Superior temporal gyrus (tissue), 1 donor: ENCODE results near the gene OGFOD2.
"Not testable (repeated sequence)": the region's sequence is repeated elsewhere in the genome, so short reads cannot be mapped to it uniquely, and the experiment has no call there.

Experiments used
- DNase-seq: peaks from one replicate; pipeline ENCODE4 v3.0.0-alpha.2; 2016; ENCODE audit errors: extremely low spot score

Gene OGFOD2

DNA sequence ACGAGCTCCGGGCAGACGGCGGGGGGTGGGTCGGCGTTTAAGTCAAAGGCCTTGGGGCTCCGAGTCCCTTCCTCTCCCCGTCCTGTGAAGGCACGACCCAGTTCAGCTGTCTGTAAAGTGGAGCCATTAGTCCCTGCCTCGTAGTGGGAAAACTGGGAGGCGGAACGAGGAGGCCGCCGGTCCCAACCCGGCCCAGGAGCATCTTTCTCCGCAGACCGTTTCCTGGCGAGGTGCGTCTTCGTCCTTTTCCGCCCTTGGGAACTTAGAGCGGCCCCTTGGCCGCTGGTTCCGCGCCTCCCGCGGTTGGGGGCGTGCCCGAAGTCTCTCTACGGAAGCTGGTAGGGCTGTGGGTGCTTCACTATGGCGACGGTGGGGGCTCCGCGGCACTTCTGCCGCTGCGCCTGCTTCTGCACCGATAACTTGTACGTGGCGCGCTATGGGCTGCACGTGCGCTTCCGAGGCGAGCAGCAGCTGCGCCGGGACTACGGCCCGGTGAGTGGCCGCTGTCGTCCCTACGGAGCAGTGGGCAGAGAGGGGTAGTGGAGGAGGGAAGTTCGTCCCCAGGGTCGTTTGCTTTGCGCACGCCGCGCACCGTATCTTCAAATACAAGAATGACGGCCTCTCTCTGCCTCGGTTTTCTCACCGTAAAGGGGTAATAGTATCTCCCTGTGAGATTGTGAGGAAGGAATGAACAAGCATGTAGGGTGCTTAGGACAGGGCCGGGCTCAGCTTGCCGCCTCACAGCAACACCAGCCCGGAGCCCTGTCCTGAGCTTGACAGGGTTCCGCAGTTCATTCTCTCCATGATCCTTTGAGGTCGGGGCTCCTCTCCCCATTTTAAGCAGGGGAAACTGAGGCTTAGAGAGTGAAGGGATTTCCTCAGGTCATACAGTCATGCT lies at the start of gene OGFOD2:
TSS of gene OGFOD2 (plus strand) at position 353 of the 898 bp plus-strand sequence. CDS start at position 361, 8 bp downstream.
- peak; percentile 94 for DNase-seq

DNA sequence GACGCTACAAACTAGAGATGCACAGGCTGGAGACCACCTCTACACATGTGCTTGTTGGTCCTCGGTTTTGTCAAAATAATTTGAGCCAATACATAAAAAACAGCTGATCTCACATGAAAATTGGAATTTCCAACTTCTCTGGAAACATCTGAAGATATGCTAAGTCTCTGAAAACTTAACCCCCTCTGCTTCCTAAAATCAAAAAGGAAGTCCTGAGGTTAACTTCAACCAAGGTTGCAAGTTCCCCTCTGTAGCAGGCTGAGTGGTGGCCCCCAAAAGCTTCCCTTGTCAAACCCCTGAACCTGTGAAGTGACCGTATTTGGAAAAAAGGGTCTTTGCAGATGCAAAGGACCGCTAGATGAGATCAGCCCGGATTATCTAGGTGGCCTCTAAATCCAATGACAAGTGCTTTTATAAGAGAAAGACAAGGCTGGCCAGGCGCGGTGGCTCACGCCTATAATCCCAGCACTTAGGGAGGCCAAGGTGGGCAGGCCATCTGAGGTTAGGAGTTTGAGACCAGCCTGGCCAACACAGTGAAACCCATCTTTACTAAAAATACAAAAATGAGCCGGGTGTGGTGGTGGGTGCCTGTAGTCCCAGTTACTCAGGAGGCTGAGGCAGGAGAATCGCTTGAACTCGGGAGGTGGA lies 47.2 kb upstream of the OGFOD2 start:
- DNase-seq = no peak

DNA sequence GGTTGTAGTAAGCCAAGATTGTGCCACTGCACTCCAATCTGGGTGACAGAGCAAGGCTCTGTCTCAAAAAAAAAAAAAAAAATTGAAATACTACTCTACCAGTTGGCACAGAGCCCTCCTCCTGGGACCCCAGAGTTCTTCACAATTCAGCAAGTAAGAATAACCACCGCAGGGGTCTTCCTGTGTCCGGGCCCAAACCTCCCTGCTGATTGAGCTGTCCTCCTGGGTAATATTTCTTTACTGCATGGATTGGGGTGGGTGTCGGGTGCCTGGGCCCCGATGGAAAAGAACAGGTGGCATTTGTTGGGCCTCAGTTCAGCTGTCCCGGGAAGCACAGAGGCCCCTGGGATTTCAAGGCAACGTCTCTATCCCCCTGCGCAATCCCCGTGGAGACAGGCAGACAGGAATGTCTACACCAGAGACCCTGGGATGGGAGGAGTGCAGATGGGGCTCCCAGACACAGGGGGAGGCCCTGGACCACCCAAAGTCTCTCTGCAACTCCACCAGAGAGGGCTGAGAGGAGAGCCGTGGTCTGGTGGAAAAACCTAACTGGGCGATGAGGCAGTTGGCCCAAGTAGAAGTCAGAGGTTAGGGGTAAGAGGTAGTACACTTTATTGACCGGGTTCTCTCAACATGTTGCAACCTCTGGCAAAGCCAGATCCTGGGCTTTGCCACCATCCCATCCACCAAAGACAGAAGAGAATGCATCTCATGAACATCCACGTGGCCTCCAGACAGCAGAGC lies 46.5 kb upstream of the OGFOD2 start:
- no peak for DNase-seq

DNA sequence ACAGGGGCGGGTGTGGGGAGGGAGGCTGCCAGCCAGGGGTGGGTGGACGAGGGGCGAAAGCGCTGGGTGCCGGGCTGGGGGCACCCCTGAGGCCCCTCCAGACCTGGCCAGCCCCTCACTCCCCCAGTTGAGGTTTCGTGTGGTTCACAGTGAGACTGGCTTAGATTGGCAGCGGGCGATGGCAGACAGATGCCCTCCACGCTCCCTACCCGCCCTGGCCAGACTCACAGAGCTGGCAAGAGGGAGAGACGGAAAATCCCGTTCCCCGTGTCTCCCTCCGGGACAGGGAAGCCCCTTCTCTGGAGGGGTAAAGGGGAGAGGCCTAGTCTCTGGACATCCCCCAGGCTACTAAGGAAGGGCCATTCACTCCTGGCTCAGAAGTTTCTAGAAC lies 45.9 kb upstream of the OGFOD2 start:
- no peak for DNase-seq

DNA sequence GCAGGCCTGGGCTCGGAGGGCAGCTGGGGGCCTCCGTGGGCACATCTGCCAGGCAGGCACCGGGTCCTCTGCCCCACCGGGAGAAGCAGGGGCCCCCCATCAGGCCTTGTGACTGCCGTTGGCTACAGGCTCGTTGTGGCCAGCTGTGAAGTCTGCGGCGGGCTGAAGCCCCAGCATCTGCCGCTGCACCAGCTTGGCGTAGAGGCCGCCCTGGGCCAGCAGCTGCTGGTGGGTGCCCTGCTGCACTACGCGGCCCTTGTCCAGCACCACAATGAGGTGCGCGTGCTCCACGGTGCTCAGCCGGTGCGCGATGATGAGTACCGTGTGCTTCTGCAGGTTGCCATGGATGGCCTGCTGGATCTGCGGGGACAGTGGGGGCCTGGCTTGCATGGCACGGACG lies 45.2 kb upstream of the OGFOD2 start:
- DNase-seq = no peak

DNA sequence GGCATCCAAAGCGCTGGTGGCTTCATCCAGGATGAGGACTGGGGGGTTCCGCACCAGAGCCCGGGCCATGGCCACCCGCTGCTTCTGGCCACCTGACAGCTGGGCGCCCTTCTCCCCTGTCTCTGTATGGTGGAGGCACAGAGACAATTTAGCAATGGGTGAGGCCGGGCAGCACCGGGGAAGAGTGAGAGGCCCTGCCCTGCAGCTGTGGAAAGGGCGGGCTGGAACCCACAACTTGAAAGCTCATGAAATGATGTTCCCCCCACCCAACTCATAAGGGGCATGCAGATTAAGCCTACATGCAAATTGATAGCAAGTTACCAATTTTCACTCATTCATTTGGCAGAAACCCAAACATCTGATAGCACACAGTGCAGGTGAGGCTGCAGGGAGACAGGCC lies 42.8 kb upstream of the OGFOD2 start:
- no peak for DNase-seq

DNA sequence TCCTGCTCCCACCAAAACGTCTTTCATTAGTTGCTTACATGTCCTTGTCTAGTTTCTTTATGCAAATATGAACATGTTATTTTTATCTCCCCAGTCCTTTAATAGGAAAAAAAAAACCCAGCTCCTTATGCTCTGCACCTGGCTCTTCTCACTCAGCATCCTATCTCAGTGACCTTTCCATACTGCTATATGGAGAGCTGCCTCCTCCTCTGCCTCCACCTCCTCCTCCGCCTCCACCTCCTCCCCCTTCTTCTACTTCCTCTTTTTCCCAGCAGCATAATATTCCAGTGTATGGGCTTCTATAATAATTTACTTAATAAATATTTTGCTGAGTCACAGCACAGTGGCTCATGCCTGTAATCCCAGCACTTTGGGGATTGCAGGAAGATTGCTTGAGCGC lies 40.3 kb upstream of the OGFOD2 start:
- DNase-seq = no peak

DNA sequence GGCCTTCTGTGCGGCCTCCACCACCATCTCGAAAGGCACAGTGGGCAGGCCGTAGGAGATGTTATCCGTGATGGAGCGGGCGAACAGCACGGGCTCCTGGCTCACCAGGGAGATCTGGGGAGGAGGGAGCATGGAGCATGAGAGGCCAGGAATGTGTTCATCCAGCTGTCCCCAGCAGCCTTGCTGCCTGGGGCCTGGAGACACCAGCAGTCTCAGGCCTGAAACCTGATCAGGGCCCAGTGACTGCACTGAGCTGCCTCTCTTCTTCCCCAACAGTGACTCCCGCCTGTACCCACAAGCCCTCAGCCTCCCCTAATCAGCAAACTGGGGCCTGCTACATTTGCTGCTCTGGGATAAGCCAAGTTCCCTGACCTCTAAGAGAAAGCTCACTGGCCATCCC lies 39.7 kb upstream of the OGFOD2 start:
- no peak for DNase-seq

DNA sequence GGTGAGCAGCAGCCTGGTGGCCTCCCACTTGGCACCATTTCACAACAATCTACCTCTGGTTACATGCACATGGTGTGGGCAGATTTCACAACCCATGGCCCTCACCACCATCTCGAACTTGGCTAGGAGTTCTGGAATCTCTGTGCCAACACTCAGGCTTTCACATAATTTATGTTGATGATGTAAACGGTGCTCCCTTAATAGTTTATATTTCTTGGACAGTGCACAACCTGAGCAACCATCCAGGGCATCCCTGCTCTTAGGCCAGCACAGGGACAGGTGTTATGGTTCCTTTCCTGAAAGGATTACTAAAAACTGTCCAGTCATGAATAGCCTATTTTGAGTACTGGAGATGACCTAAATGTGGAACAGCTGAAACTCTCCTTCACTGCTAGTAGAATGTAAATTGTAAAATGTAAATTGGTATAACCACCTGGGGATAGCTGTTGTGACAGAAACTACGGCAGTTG lies 37.4 kb upstream of the OGFOD2 start:
- DNase-seq = no peak

DNA sequence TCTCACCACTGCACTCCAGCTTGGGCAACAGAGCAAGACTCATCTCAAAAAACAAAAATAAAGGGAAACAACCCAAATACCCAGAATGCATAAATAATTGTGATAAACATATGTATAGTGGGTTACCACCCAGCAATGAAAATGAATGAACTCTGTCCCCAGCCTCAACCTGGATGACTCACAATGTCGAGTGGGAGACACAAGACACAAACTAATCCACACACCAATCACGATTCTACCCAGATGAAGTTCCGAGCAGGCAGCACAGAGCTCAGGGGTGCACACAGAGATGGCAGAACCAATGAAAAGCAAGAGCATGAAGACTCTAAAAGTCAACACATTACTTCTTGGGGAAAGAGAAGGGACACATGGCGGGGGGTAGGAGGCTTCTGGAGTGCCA lies 35.9 kb upstream of the OGFOD2 start:
- DNase-seq = no peak

DNA sequence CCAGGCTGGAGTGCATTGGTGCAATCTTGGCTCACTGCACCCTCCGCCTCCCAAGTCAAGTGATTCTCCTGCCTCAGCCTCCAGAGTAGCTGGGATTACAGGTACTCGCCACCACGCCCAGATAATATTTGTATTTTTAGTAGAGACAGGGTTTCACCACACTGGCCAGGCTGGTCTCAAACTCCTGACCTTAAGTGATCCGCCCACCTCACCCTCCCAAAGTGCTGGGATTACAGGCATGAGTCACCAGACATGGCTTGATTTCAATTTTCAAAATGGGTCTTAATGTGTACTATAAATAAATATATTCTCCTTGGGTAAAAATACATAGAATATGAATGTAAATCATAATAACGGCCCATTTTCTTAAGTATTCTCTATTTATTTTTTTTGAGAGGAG lies 33.7 kb upstream of the OGFOD2 start:
- DNase-seq = not testable (repeated sequence)

DNA sequence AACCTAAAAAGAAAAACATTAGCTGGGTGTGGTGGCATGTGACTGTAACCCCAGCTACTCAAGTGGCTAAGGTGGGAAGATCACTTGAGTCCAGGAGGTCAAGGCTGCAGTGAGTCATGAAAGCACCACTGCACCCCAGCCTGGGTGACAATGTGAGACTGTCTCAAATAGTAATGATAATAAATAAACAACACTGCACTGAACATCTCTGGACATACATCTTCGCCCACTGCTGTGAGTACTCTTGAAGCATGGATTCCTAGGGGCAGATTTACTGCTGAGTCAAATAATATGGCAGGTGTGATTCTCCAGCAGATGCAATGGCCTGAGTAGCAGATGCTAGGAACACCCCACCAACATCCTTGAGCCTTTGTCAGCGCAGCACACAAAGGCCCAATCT lies 32.4 kb upstream of the OGFOD2 start:
- DNase-seq = no peak

DNA sequence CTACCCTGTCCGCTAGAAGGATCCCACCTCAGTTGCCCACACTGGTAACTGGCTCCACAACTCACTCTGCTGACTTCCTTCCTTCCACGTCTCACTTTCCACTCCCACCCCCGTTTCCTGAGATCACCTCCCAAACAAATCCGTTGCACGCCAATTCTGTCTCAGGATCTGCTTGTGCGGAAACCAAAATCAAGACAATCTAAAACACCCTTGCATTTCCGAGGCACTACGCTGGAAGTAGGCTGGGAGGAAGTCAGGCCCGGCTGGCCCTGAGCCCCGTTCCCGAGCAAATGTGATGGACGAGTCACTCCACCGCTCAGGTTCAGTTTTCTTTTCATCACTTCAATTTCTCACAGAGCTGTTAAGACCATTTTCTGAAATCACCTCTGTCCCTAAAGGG lies 31.8 kb upstream of the OGFOD2 start:
- no peak for DNase-seq

DNA sequence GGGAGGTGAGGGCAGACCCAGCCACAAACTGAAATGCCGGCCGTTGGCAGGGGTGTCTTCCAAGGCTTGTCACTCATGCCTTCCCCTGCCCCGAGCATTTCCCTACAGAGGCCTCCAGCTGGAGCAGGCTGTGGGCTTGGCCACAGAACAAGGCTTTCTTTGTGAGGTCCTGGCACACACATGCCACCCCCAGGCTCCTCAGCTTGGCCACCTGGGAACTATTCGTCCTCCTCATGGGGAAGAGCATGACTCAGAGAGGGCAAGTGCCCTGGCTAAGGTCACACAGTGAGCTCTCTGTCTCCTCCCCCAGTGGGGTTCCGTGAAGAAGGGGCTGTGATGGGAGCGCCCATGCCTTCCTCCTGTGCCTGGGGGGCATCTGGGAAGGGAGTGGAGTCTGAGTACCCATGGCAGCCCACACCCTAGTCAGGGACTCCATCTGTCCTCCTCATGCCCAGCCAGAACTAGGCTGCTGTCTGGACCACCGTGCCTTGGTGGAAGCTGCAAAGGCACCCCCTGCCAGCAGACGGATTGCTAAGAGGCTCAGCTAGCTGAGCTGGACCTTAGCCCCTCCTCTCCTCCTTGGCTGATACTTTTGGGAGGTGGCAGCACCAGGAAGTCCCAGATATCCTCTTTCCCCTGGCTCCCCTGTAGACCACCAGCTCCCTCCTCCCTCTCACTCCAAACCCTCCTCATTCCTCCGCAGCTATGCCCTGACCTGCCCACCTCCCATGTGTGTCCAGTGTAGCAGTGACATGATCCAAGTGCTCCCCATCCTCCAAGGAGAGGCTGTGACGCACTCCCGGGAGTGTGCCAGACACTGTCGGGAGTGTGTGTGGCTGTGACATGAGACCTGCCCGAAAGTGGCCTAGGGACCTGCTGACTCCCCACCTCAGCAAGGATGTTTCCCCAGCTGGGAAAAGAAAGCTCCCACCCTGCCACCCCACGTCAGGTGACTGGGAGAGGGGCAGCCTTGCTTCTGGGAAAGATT lies 30.1 kb upstream of the OGFOD2 start:
- peak; percentile 81 for DNase-seq

DNA sequence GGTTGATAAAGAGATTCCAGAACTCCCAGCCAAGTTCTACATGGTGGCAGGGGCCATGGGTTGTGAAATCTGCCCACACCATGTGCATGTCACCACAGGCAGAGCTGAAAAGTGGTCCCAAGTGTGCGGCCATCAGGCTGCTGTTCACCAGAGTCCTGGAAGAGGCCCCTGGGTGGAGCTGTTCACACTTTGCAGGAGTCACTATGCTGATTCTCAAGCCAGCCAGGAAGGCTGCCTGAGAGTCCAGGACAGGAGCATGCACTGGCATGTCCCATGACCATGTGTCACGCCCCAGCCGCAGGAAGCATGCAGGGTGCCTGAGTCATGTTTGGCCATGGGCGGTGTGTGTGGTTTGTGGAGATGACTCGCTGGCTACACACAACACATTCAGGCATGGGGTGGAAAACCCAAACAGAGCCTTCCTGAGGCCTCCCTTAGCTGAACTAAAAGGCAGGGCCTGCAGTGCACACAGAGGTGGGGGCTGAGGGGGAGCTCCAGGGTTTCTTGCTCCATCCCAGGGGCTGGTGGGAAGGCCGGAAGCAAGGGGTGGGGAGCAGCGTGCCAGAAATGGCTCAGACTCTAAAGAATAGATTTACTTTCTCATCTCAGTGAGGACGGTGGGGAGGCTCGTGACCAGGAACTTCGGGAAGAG lies 28.2 kb upstream of the OGFOD2 start:
- no peak for DNase-seq

DNA sequence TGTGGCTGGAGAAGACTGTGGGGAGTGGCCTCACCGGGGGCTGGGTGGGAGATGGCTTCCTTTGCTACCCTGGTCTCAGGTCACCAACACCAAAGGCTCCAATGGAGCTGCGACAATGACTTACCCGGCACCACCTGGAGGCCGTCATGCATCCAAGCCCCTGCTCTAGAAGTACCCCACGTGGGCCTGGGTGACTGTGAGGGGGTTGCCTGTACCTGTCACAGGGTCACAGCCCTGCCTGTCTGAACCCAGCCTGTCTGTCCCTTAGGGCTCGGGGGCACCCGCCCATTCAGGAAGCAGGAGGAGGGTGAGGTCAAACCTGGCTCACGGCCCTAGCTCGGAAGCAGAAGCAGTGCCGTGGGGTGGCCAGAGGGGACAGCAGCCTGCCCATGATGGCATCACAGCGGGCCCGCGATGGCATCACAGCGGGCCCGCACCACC lies 27.7 kb upstream of the OGFOD2 start:
- DNase-seq = no peak

DNA sequence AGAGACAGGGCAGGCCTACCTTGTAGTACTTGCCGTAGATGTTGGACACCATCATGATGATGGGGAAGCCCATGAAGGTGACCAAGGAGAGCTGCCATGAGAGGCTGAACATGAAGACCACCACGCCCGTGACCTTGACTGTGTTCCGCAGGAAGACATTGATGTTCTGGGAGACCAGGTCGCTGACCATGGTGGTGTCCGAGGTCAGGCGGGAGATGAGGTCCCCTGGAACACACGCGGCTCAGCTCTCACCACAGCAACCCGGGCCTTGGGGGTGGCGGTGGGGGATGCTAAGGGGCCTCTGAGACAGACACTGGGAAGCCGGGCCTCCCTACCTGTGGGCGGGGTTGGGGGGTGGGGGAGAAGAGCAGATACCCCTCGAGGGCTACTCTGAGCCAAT lies 26.4 kb upstream of the OGFOD2 start:
- no peak for DNase-seq

DNA sequence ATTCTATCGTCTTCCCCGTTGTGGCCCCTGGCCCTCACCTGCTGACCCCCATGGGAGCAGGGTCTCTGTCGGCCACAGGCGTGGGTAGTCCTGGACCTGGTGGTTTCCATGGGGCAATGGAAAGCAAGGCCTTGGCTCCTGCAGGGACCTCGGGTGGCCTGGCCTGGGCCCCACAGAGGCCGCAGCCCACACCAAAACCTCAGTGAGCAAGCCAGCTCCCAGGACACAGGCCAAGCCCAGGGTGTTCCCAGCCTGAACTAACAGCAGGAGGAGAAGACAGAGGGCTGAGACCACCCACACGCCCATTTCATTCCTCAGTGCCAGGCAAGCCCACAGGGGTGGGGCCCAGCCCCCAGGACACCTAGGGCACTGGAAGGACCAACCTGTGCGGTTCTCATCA lies 25.6 kb upstream of the OGFOD2 start:
- DNase-seq = no peak

DNA sequence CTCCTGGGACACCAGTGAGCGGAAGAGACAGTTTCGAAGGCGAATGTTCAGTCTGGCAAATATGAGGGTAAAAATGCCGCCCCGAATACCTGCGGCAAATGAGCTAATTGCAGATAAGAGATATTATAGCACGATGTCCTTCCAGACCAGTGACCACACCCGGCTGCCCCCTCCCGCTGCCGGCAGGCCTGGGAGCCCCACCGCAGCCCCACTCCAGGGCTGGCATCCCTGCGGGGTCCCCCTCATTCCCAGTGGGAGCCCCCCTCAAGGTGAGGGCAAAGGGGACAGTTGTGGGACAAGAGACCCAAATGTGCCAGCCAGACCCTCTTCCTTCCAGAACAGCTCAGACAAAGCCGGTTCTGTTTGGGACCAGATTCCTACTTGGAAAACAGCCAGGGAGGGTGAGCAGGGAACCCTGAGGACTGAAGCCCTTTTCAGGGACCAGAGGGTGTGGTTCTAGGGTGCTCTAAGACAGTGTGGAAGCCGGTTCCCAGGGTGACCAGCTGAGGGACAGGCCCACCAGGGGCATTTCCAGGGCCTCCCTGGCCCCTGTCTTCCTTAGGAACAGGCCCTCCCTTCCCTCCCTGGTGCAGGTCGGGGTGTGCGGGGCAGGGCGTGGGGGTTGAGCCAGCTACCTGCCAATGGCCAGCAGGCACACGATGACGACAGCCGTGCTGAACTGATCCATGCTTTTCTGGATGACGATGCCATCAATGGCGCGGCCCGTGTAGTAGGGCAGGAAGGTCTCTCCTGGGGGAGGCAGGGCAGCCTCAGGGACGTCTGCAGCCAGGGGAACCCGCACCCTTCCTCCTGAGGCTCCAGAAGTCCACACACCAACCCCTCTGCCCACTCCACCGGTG lies 25.0 kb upstream of the OGFOD2 start:
- DNase-seq = no peak

DNA sequence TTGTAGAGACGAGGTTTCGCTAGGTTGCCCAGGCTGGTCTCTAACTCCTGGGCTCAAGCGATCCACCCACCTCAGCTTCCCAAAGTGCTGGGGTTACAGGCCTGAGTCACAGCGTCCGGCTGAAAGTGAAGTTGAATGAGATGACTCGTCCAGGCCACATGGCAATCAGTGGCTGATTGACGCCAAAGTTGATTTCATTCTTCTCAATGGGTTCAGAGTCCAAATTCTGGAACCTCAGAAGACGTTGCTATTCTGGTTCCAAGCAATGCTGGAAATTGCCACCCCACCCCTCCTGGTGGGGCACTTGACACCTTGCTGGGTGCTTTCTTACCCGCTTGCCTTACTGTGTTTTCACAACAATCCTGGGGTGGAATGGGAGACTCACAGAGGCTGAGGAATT lies 23.6 kb upstream of the OGFOD2 start:
- no peak for DNase-seq
